GM12874 (cell line): Measurements from ENCODE around the gene NEK11.

Experiments used
- CTCF ChIP-seq: IDR thresholded peaks from 2 replicates; pipeline ENCODE4 v1.5.1; 2011; ENCODE audit warnings: low read depth, mild to moderate bottlenecking, control low read depth, low read length, moderate library complexity; ENCODE audit not compliant: insufficient read depth

NEK11 gene

GRCh38 chr3:131282967-131283366 lies 256.3 kb downstream of the NEK11 start:
- TF ChIP-seq CTCF, result no peak

- no peak for TF ChIP-seq CTCF
Observed at GRCh38 chr3:131283862-131284261, 257.2 kb downstream of the NEK11 start.

- TF ChIP-seq CTCF, result no peak
Observed at GRCh38 chr3:131284302-131284701, 257.6 kb downstream of the NEK11 start.

GRCh38 chr3:131285456-131285855 lies 258.8 kb downstream of the NEK11 start:
- no peak for TF ChIP-seq CTCF

GRCh38 chr3:131299836-131300235 lies 273.2 kb downstream of the NEK11 start:
- no peak for TF ChIP-seq CTCF

- TF ChIP-seq CTCF, result no peak
Observed at GRCh38 chr3:131303848-131304247, 277.2 kb downstream of the NEK11 start.

GRCh38 chr3:131304890-131305289 lies 278.2 kb downstream of the NEK11 start:
- no peak for TF ChIP-seq CTCF

GRCh38 chr3:131306242-131306641 lies 279.6 kb downstream of the NEK11 start:
- TF ChIP-seq CTCF, result no peak
